OCI-LY1 (cell line): Measurements from ENCODE around the gene GATA3.

Experiments
- H2AFZ ChIP-seq: fragments of 200-600 bp; sonication (generic), shearing (Covaris generic); 2 replicates; pipeline ENCODE4 v1.6.0; 2014; ENCODE audit warnings: antibody characterized with exemption, mild to moderate bottlenecking, low read length
- H3F3A ChIP-seq: fragments of 200-600 bp; sonication (generic), shearing (Covaris generic); 2 replicates; pipeline ENCODE4 v1.6.0; 2014; ENCODE audit warnings: mild to moderate bottlenecking, antibody characterized with exemption, low read length, moderate library complexity; ENCODE audit not compliant: insufficient read depth
- H3K27ac ChIP-seq: fragments of 200-600 bp; sonication (generic); 2 replicates; pipeline ENCODE4 v1.5.1; 2014; ENCODE audit warnings: low read length, mixed run types, mild to moderate bottlenecking, low read depth; ENCODE audit not compliant: poor library complexity, severe bottlenecking
- H3K27me3 ChIP-seq: fragments of 200-600 bp; sonication (generic); 2 replicates; pipeline ENCODE4 v1.6.0; 2014; ENCODE audit warnings: antibody characterized with exemption, mild to moderate bottlenecking, low read length, moderate library complexity; ENCODE audit not compliant: insufficient read depth
- H3K36me3 ChIP-seq: fragments of 200-600 bp; sonication (generic); 2 replicates; pipeline ENCODE4 v1.6.1; 2014; ENCODE audit warnings: mild to moderate bottlenecking, antibody characterized with exemption, low read length, moderate library complexity, mixed read lengths; ENCODE audit not compliant: insufficient read depth
- H3K4me1 ChIP-seq: fragments of 200-600 bp; sonication (generic); 2 replicates; pipeline ENCODE4 v1.5.1; 2014; ENCODE audit warnings: mild to moderate bottlenecking, low read length, moderate library complexity; ENCODE audit not compliant: insufficient read depth, severe bottlenecking
- H3K4me2 ChIP-seq: fragments of 200-600 bp; sonication (generic), shearing (Covaris generic); 2 replicates; pipeline ENCODE4 v1.6.1; 2014; ENCODE audit warnings: low read length
- H3K4me3 ChIP-seq: fragments of 200-600 bp; sonication (generic); 2 replicates; pipeline ENCODE4 v1.5.1; 2014; ENCODE audit warnings: low read length, low read depth, mild to moderate bottlenecking, mixed read lengths; ENCODE audit not compliant: poor library complexity, severe bottlenecking
- H3K79me2 ChIP-seq: fragments of 200-600 bp; shearing (Covaris generic); 2 replicates; pipeline ENCODE4 v1.6.1; 2016; ENCODE audit warnings: mixed run types, low read length, mixed read lengths; ENCODE audit not compliant: insufficient read depth
- H3K9ac ChIP-seq: fragments of 200-600 bp; sonication (generic), shearing (Covaris generic); 2 replicates; pipeline ENCODE4 v1.6.1; 2014; ENCODE audit warnings: mild to moderate bottlenecking, low read length, mixed read lengths
- H3K9me2 ChIP-seq: fragments of 200-600 bp; sonication (generic), shearing (Covaris generic); 2 replicates; pipeline ENCODE4 v1.6.1; 2014; ENCODE audit warnings: low read depth, mild to moderate bottlenecking, low read length, mixed read lengths
- H3K9me3 ChIP-seq: fragments of 200-600 bp; shearing (Covaris generic); 2 replicates; pipeline ENCODE4 v1.6.1; 2014; ENCODE audit warnings: low read length, mixed read lengths
- H4K20me1 ChIP-seq: fragments of 200-600 bp; sonication (generic), shearing (Covaris generic); 2 replicates; pipeline ENCODE4 v1.6.0; 2016; ENCODE audit warnings: mild to moderate bottlenecking, low read length; ENCODE audit not compliant: insufficient read depth
- CTCF ChIP-seq: fragments of 200-600 bp; sonication (generic), shearing (Covaris generic); IDR thresholded peaks from 2 replicates; pipeline ENCODE4 v1.5.1; 2017; ENCODE audit warnings: mild to moderate bottlenecking, antibody characterized with exemption, low read length, moderate library complexity, mixed read lengths
- EZH2 ChIP-seq: fragments of 200-600 bp; sonication (generic), shearing (Covaris generic); IDR thresholded peaks from 2 replicates; pipeline ENCODE4 v1.8.0; 2017; ENCODE audit warnings: borderline replicate concordance, mixed run types, mild to moderate bottlenecking, antibody characterized with exemption, low read length, moderate library complexity, mixed read lengths

The GATA3 gene

GRCh38 chr10:8049045-8049864, 5.2 kb upstream of the GATA3 start:
- Histone ChIP-seq H3K27ac (no peak overlapping the region), H4K20me1 (no peaks in the 10 kb centered on the region), H3K27me3 (no peaks in the 10 kb centered on the region), H3K4me3 (no peak overlapping the region), H3K4me2 (no peak overlapping the region), H3K79me2 (no peaks in the 10 kb centered on the region), H3K9me3 (no peaks in the 10 kb centered on the region), H3K4me1 (no peaks in the 10 kb centered on the region), H3F3A (no peaks in the 10 kb centered on the region), H3K9ac (no peak overlapping the region), H3K9me2 (no peaks in the 10 kb centered on the region), H2AFZ (no peak overlapping the region), H3K36me3 (no peaks in the 10 kb centered on the region)
- TF ChIP-seq EZH2 (no peak), CTCF (no peak)

GRCh38 chr10:8049865-8050555, 4.5 kb upstream of the GATA3 start:
- Histone ChIP-seq H3K9me2 (no peaks in the 10 kb centered on the region), H3K79me2 (no peaks in the 10 kb centered on the region), H3K4me1 (no peaks in the 10 kb centered on the region), H3F3A (no peaks in the 10 kb centered on the region), H3K9me3 (no peaks in the 10 kb centered on the region), H3K36me3 (no peaks in the 10 kb centered on the region), H2AFZ (no peak overlapping the region), H3K27me3 (no peaks in the 10 kb centered on the region), H3K27ac (no peak overlapping the region), H3K4me3 (no peak overlapping the region), H4K20me1 (no peaks in the 10 kb centered on the region), H3K4me2 (no peak overlapping the region), H3K9ac (no peak overlapping the region)
- no peak for TF ChIP-seq EZH2
- TF ChIP-seq CTCF = no peak

GRCh38 chr10:8050556-8051108, 3.9 kb upstream of the GATA3 start:
- Histone ChIP-seq H3K36me3 (no peaks in the 10 kb centered on the region), H3K27ac (no peak overlapping the region), H3K9me3 (no peaks in the 10 kb centered on the region), H3K4me3 (no peak overlapping the region), H2AFZ (no peak overlapping the region), H3K9me2 (no peaks in the 10 kb centered on the region), H3F3A (no peaks in the 10 kb centered on the region), H3K79me2 (no peaks in the 10 kb centered on the region), H3K4me1 (no peaks in the 10 kb centered on the region), H3K4me2 (no peak overlapping the region), H3K27me3 (no peaks in the 10 kb centered on the region), H3K9ac (no peak overlapping the region), H4K20me1 (no peaks in the 10 kb centered on the region)
- TF ChIP-seq EZH2 (no peak), CTCF (no peak)
